GM18499 (cell line): ENCODE measurements around the gene JTB.
A peak's percentile ranks its signal among the peaks of the same experiment; 100 is the strongest.
"Not testable (repeated sequence)": the region's sequence is repeated elsewhere in the genome, so short reads cannot be mapped to it uniquely, and the experiment has no call there.

ENCODE experiments used
- ATAC-seq: cut with Tn5 transposase; IDR thresholded peaks from one replicate; pipeline ENCODE4 v1.9.1; 2021; ENCODE audit warnings: moderate number of reproducible peaks; ENCODE audit not compliant: insufficient read depth, unreplicated experiment

The JTB gene

DNA sequence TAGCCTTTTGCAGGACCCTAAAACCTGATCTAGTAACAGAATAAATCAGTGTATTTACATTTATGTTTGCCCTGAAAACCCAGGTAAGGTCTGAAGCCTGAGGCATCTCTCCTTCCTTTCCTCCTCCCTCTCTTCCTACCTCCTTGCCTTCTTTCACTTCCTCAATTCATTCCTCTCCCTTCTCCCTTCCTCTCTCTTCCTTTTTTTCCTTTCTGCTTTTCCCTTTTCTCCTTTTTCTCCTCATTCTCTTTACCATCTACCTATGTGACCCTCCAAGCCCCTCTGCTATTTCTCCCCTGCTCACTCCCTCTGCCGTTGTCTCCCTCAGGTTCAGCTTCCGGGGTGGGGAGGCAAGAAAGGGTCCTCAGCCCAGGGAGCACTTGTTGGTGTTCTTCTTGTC, 4.3 kb upstream of the JTB start:
- not testable (repeated sequence) for ATAC-seq

DNA sequence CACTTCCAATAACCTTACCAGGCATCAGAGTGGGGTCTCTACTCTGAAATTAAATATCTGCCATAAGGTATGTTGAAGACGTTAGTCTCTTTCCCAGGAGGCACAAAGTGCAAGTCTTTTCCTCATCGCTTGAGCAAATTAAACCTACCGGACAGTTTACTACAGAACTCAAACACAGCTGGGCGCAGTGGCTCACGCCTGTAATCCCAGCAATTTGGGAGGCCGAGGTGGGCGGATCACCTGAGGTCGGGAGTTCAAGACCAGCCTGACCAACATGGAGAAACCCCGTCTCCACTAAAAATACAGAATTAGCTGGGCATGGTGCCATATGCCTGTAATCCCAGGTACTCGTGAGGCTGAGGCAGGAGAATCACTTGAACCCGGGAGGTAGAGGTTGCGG, 1.6 kb upstream of the JTB start:
- not testable (repeated sequence) for ATAC-seq

DNA sequence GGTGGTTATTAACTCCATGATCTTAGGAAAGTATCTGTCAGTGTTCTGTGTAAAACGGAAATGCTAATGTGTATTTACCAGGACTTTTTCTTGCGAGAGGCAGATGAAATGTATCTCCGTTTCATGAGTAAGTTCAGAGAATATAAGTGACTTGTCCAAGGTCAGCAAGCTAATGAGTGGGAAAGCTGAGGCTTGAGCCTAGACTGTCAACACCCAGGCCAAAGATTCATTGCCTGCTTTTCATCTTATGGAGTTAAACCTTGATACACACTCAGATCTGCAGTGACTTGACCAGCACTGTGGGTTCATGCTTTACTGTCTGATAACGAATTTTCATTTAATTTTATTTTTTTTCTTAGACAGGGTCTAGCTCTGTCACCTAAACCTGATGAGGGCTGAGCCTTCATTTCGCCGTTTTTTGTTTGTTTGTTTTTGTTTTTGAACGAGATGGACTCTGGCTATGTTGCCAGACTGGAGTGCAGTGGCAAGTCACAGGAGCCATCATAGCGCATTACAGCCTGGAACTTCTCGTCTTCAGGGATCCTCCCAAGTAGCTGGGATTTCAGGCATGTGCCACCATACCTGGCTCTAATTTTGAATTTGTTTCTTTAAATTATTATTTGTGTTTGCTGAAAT, 918 bp upstream of the JTB start:
- ATAC-seq: no peak

DNA sequence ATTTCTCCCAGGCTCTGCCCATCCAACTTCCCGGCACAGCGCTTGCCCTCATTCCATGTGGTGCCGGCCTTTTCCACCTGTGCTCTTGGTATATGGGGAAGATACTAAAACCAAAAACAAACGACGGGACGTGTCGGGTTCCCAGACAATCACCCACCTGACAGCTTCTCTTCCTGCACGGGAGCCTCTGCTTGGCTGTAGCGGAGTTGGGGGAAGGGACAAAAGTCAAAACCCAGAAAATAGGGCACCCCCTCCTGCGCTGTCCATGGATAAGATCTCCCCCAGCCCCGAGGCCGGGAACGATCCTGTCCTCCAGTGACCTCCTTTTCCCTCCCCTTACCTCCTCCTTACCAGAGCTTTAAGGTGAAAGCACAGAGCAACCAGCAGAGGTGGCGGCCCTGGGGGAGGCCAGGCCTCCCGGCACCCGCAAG, 640 bp downstream of the JTB start:
- no peak for ATAC-seq

DNA sequence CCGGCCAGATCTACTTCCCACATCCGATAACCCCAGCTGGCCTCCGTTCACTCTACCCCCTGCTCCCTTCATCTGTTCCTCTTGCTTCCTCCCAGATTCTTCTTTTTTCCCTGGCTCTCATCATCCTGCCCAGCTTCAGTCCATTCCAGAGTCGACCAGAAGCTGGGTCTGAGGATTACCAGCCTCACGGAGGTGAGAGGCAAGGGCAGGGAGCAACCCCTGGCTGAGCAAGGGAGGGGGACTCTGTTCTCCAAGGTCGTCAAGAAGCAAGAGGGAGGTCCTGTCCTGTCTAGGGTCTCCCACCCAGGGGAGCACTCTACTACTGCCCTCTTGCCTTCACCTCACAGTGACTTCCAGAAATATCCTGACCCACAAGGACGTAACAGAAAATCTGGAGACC, 3.9 kb downstream of the JTB start:
- no peak for ATAC-seq

DNA sequence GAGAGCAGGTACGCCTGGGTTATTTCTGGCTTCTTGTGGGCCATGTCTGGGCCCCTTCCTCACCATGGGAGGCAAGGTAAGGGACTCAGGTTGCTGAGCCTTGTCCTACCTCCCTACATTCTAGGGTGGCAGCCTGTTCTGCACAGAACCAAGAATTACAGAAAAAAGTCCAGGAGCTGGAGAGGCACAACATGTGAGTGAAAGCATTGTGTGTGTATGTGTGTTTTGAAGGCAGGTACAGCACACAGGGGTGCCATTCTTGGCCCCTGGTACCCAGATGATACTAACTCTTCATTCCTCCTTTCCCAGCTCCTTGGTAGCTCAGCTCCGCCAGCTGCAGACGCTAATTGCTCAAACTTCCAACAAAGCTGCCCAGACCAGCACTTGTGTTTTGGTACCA, 4.4 kb downstream of the JTB start:
- no peak for ATAC-seq

DNA sequence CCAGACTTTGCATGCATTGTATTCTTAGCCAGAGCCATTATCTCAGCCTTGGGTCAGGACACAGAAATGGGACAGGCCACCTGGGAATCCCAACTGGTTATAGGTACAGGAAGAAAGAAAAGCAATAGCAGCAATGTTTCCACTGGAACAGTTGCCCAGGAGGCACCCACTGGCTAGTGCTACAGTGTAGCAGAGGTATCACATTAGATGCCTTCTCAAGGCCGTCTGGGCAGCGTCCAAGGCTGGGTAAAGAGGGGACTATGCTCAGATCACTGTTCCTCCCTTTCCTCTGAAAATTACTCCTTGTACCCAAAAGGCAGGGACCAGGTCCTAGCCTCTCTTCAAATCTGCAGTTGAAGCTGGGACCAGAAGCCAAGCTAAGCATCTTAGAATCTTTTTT, 7.1 kb downstream of the JTB start:
- ATAC-seq: no peak

DNA sequence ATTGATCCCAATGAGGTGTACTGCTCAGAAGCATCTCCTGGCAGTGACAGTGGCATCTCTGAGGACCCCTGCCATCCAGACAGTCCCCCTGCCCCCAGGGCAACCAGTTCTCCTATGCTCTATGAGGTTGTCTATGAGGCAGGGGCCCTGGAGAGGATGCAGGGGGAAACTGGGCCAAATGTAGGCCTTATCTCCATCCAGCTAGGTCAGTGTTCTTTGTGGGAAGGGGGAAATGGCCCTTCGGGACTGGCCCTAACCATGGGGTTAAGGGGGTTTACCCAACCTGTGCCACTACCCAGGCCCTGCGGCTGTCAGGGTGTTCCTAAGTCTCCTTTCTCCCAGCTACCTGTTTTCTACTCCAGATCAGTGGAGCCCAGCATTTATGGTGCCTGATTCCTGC, 8.5 kb downstream of the JTB start:
- ATAC-seq: no peak

DNA sequence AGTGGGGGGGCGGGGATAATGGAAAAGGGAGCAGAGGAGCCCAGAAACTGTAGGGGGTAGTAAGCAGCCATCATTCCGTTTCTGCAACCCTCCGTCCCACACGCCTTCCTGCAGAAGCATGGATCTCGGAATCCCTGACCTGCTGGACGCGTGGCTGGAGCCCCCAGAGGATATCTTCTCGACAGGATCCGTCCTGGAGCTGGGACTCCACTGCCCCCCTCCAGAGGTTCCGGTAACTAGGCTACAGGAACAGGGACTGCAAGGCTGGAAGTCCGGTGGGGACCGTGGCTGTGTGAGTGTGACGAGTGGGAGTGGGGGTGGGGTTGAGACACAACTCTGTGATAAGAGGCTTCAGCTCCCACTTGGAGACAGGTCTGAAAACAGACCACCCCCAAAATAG, 9.1 kb downstream of the JTB start:
- ATAC-seq: no peak

DNA sequence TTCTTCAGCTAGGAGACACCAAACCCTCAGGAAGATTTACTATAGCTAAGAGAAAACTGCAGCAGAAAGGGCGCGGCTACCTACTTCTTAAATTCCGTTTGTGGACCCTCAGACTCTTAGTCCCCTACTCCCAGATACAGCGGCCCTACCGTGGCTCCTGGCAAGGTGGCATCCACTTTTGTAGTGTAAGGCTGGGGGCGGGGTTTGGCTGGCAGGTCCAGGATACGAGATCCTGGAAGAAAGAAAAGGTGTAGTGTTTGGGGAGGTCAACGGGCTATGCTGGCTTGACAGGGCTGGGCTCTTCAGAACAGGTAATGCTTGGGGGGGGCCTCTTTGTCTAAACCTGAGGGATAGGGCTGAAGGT, 9.5 kb downstream of the JTB start:
- no peak for ATAC-seq

DNA sequence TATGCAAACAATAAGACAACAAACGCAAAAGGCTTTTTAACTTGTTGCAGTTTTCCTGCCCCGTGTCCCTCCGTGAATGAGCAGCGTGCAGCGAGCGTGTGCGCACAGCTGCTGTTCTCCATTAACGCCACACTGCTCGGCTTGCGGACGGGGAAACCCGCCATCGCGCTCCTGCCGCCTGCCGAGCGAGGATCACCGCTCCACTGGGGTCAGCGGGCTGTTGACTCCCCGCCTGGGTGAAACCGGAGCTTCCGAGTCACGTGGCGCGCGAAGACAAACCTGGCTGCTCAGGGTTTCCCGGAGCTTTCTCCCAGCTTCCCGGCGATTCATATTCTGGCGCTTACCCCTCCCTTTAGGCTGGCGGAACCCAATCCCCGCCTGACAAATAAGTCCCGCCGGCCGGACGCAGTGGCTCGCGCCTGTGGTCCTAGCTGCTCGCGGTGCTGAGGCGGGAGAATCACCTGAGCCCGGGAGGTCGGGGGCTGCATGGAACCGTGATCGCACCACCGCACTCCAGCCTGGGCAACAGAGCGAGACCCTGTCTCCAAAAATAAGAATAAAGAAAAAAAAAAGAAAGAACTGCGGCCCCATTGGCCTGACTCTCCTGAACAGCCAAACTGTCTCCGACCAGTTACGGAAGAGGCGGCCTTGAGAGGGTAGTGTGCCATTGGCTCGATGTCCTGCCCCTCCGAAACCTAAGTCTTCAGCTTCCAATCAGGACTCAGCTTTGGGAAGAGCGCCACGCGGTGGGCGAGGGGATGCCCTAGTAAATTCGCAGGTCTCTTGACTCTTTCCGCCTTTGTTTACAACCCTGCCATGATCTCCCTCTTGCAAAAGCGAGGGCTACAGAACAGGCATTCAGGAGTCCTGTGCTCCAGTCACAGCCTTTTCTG, 10.1 kb downstream of the JTB start, which contains the start of gene CREB3L4:
Gene CREB3L4, plus strand, starts transcription at position 796 of the 893 bp plus-strand sequence. CDS start 624 bp downstream, outside the sequence.
- ATAC-seq: peak; percentile 52

DNA sequence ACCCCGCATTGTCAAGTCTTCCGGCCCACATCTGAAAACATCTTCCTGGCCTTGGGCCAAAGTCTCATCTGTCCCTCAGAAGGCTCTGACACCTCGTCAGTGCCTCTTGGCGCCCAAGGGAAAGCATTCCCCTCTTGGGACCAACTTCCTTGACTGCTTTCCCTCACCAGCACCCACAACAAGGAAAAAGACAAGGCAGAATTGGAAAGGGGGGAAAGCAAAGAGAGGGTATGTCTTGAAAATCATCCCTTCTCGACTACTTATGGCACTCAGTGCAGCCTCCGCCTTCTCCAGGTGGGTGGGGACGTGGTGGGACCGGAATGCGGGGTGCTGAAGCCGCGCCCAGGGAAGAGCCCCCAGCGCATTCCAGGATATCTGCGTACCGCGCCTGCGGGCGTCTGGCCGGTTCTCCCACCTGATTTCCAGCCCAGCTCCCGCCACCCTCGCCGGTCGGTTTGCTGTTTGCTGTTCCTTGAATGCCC, 13.6 kb downstream of the JTB start:
- no peak for ATAC-seq

DNA sequence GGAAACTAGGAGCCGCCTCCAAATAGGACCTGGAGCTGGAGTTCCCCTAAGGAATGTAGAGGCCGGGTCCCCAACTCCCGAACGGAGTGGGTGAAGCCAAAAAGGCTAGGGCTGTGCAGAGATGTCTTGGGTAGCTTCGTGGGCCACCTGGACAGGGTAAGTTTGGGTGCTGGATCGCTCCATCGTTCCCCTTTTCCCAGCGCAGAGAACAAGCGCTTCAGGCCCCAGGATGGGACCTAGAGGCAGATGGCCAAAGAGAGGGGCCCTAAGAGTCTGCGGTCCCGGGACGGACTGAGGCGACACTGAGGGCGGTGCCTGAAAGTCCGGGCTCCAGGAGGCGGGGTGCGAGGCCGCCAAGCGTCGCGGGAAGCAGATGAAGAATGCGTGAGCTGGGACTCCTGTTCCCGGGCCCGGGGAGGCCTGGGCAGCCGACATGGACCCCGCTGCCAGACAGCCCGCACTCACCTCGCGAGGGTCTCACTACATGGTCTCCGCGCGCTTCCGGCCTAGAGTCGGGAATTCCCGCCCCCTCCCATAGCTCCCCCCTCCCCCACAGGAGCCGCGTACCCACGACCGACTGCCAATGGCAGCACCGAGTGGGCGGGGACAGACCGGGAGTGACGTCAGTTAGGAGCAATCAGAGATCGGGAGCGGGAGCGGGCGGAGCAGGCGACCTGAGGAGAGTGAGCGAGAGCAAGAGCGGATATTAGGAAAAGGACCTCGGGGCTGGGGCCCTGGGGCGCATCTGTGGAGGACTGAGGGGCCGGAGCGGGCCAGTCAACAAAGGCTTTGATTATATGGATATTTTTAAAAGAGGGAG, 14.2 kb downstream of the JTB start, which contains the start of gene SLC39A1:
Gene SLC39A1, minus strand, starts transcription at position 508 of the 820 bp plus-strand sequence. CDS start 822 bp downstream, outside the sequence.
- ATAC-seq: no peak

DNA sequence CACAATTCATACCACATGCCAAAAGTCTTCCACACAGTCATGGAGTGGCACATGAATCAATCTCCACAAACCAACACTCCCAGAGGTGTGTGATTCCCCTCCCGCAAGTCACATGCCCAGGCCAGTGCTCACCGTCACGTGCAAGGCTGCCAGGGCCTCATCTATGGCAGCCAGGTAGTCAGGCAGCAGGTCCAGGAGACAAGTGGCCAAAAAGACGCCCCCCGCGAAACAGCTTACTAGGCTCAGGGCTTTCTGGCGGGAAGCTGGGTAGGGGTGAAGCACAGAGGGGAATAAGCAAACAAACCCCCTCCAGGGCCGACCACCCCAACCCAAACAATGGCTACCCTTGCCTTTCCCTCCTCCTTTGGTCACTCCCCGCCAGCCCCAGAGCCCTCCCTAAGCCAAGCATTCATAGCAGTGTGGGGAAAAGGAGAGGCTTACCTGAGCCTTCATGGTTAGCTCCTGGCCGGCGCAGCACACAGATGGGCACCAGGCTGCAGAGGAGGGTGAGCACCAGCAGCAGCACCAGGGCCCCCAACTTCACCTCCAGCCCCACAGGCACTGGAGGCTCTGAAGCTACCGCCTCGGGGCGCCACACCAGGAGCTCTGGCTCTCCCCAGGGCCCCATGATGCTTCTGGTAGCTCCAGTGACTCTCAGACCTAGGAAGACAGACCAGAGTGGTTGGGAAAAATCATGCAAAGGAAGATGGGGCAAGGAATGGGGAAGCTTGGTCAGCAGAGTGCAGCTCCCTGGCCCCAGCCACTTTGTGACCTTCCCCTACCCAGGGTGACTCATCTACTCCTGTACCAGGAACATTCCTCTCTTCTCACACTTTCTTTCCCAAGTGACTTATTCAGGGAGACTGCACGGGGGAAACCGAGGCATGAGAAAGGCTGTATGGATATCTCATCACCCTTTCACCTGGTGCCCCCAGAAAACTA, 15.1 kb downstream of the JTB start:
- ATAC-seq: no peak

DNA sequence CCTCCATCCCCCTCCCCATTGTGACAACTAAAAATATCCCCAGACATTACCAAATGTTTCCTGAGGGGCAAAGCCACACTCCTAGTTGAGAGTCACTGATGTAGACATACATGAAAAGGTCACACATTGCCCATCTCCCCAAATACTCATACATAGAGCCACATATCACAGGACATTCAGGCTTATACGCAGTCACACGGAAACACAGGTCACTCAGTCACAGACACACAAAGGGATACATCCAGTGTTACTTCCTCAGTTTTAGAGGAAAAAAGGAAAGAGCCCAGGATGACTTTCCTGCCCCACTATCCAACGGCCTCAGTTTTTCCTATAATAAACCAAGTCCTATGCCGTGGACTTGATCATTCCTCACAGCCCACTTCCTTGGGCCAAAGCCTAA, 16.1 kb downstream of the JTB start:
- ATAC-seq: no peak

DNA sequence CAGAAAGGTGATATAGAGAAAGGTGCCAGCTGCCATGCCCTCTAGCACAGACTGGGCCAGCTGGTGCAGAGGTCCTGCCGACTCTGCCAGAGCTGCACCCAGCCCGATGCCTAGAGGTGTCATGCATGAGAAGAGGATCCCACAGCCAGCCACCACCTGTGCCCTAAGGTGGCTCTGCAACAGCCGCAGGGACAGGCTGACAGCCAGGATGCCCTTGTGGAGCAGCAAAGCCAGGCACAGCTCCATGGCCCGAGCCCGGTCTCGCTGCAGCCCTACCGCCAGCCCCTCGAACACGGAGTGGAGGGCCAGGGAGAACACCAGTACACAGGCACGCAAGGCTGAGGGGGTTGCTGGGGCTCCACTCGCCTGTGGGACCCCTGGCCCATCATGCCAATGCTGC, 17.3 kb downstream of the JTB start:
- no peak for ATAC-seq

DNA sequence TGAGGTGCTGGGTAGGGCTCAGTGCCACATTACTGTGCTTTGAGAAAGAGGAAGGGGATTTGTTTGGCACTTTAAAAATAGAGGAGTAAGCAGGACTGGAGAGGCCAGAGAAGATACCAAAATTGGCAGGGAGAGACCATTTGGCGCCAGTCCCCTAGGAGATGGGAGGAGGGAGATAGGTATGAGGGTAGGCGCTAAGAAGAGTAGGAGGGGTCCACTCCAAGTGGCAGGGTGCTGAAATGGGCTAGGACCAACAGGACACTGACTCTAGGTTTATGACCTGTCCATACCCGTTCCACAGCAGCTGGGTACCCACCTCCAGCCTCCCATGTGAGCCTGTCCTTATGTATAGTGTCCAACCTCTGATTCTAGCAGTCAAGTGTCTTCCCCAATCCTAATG, 18.0 kb downstream of the JTB start:
- ATAC-seq: no peak

DNA sequence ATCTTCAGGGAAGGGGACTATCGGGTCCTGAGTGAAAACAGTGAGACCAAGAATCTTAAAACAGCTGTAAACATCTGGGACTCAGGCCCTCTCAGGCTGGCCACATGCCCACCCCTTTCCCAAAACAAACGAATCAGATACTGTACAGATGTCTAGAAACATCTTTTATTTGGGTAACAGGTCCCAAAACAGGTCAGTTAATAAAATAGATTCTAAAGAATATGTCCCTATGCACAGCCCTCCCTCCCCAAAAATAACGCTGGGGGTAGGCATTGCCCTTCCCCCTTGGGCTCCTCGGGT, 18.6 kb downstream of the JTB start:
- ATAC-seq: no peak

DNA sequence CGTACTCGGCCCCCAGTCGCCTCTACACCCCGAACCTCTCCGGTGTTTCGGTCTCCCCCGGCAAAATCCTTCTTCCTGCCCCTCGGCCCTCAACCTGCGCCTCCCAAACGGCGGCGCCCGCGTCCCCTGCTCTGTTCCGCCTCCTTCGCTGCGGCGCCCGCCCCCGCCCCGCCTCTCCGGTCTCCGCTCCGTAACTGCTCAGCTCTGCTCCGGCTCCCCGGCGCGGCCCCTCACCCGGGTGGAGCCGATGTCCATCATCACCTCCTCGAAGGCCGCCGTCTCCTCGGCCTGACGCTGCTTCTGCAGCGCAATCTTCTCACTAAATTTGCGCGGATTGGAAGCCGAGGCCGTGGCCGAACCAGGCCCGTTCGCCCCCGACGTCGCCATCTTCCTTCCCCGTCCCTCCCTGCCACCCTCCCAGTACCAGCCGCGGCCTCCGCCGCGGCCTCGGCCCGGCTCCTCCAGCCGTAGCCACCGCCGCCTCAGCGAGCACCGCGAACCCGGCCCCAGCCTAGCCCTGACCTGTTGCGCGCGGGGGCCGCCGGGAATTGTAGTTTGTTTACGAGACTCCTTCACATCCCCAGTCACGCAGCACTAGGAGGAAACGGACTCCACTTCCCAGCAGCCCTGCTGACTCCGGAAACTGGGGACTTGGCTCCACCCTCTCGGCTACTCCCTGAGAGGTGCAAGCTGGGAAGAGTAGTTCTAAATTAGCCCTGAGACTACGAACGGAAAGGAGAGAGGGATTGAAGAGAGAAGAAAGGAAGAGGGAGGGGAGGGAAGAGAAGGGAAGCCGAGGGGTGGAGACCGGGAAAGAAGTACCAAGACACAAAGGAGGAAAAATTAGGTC, 19.1 kb downstream of the JTB start, which contains the start of gene CRTC2:
Gene CRTC2, minus strand, starts transcription at position 502 of the 850 bp plus-strand sequence. Its CDS starts 115 bp downstream, at position 387.
- ATAC-seq: peak; percentile 55
